A673 (cell line): ENCODE results near the gene FAS.

Source experiments
- CTCF ChIP-seq: fragments of 300-800, 200-600 bp; sonication (generic); conservative IDR thresholded peaks from 2 replicates; pipeline ENCODE4 v1.5.1; 2017; ENCODE audit warnings: low read depth, mild to moderate bottlenecking, antibody characterized with exemption, low read length, moderate library complexity, mixed read lengths
- EZH2 ChIP-seq: fragments of 200-600 bp; sonication (generic); IDR thresholded peaks from 2 replicates; pipeline ENCODE4 v1.6.1; 2017; ENCODE audit warnings: borderline replicate concordance, low read depth, mild to moderate bottlenecking, mixed read lengths, antibody characterized with exemption, low read length; ENCODE audit not compliant: poor library complexity, severe bottlenecking

- TF ChIP-seq CTCF (no peak), EZH2 (no peak)
These were observed 1.3 kb downstream of the FAS start for GRCh38 chr10:88991899-88992320.
